GM12874 (cell line): ENCODE measurements around the gene LMO2.

Experiments used
- CTCF ChIP-seq: IDR thresholded peaks from 2 replicates; pipeline ENCODE4 v1.5.1; 2011; ENCODE audit warnings: low read depth, mild to moderate bottlenecking, control low read depth, low read length, moderate library complexity; ENCODE audit not compliant: insufficient read depth

The LMO2 gene

GRCh38 chr11:33891714-33892327 lies at the start of gene LMO2:
Gene LMO2 (minus strand): TSS chr11:33892076. CDS start chr11:33869716, 22,360 bp downstream.
- no peak for TF ChIP-seq CTCF

- no peak for TF ChIP-seq CTCF
Measured at GRCh38 chr11:33940538-33940815, 48.6 kb upstream of the LMO2 start.

GRCh38 chr11:33936725-33937604 lies 45.1 kb upstream of the LMO2 start:
- TF ChIP-seq CTCF, result no peak

- no peak for TF ChIP-seq CTCF
Measured at GRCh38 chr11:33935461-33936456, 43.9 kb upstream of the LMO2 start.

GRCh38 chr11:33935005-33935404 lies 43.1 kb upstream of the LMO2 start:
- TF ChIP-seq CTCF, result no peak

GRCh38 chr11:33934450-33934849 lies 42.6 kb upstream of the LMO2 start:
- no peak for TF ChIP-seq CTCF

GRCh38 chr11:33933602-33934001 lies 41.7 kb upstream of the LMO2 start:
- no peak for TF ChIP-seq CTCF
